ENCODE measurements around the gene CDH26.
"Not testable (repeated sequence)": the region's sequence is repeated elsewhere in the genome, so short reads cannot be mapped to it uniquely, and the experiment has no call there.

- TF ChIP-seq CTCF (IDR thresholded peaks at IDR 0.05; ENCODE audit: borderline replicate concordance, extremely low read depth, low read length, poor library complexity, severe bottlenecking); EZH2 (IDR thresholded peaks at IDR 0.05; ENCODE audit: borderline replicate concordance, low read depth, low read length, severe bottlenecking): not testable (repeated sequence)
Measured at GRCh38 chr20:60041436-60042165, 83.4 kb downstream of the CDH26 start.

Measured in DND-41 (cell line).